RPMI7951 (cell line): ENCODE results near the gene OPHN1. TPM values are rescaled to one million over a fixed set of nuclear protein-coding genes. Genes with fewer than 3 reads are reported as not detected.
A peak's percentile ranks its signal among the peaks of the same experiment; 100 is the strongest.

Experiments used
- DNase-seq: peaks from one replicate; pipeline ENCODE4 v3.0.0-alpha.2; 2012; ENCODE audit warnings: low read depth
- total RNA-seq: library from RNA; depleted of rRNA; stranded (reverse); fragments of >200 nt; shearing (Covaris generic); gene quantifications from 2 replicates; pipeline ENCODE4 v1.2.3, GENCODE V29; 2014; rRNA removed

The OPHN1 gene
- total RNA-seq, 1 experiment from 2014 or later: 6.0 TPM

GRCh38 chrX:68061206-68061535 is 372.1 kb downstream of the OPHN1 start:
- DNase-seq: no peak

GRCh38 chrX:68060506-68061205 is 372.6 kb downstream of the OPHN1 start:
- no peak for DNase-seq

GRCh38 chrX:68059469-68059868 is 373.8 kb downstream of the OPHN1 start:
- no peak for DNase-seq

- DNase-seq: peak; percentile 24
These were observed 383.8 kb downstream of the OPHN1 start for GRCh38 chrX:68049466-68049865.

GRCh38 chrX:68048774-68049173 is 384.5 kb downstream of the OPHN1 start:
- DNase-seq: no peak

GRCh38 chrX:68045008-68045577 is 388.2 kb downstream of the OPHN1 start:
- no peak for DNase-seq

GRCh38 chrX:68043713-68044438 is 389.4 kb downstream of the OPHN1 start:
- no peak for DNase-seq

- DNase-seq: no peak
These were observed 392.2 kb downstream of the OPHN1 start for GRCh38 chrX:68041110-68041509.

- DNase-seq: peak; percentile 31
These were observed 414.8 kb downstream of the OPHN1 start for GRCh38 chrX:68018248-68019203.

GRCh38 chrX:67998540-67998939 is 434.8 kb downstream of the OPHN1 start:
- DNase-seq: no peak

Other genes with a start within 250 kb of the OPHN1 start
- gene YIPF6, start 65.6 kb upstream of the OPHN1 start, total RNA-seq: 30.6 and 35.8 TPM in 2 replicates
- 10.2 and 11.6 TPM in 2 replicates for gene STARD8, start 214.2 kb upstream of the OPHN1 start, total RNA-seq